Measurements from ENCODE around the gene CAND2. TPM values are rescaled to one million over a fixed set of nuclear protein-coding genes. Genes with fewer than 3 reads are reported as not detected.

Gene CAND2
- polyA plus RNA-seq, 1 donor from 2014 or later = 17.3 TPM

GRCh38 chr3:12812812-12813211 lies 16.3 kb downstream of the CAND2 start:
- Histone ChIP-seq H3K4me2 (ENCODE audit: low read length) (no peak overlapping the region), H3K27ac (ENCODE audit: low read length) (no peak overlapping the region), H2AFZ (ENCODE audit: low read depth, low read length) (no peak overlapping the region), H3K9me2 (ENCODE audit: insufficient read depth, low read length) (no peaks in the 10 kb centered on the region), H4K20me1 (ENCODE audit: insufficient read depth) (no peaks in the 10 kb centered on the region), H3K36me3 (ENCODE audit: insufficient read depth, low read length) (no peaks in the 10 kb centered on the region), H3K27me3 (ENCODE audit: insufficient read depth, low read depth, low read length) (no peaks in the 10 kb centered on the region), H3K9ac (ENCODE audit: low read length) (no peak overlapping the region), H3F3A (ENCODE audit: insufficient read depth, low read length, poor library complexity, severe bottlenecking) (no peaks in the 10 kb centered on the region), H3K4me3 (ENCODE audit: low read length) (no peak overlapping the region), H3K79me2 (replicated peaks; ENCODE audit: insufficient read depth, low read length) (no peaks in the 10 kb centered on the region), H3K9me3 (ENCODE audit: low read length) (no peaks in the 10 kb centered on the region)
- no peak for TF ChIP-seq POLR2AphosphoS5 (IDR thresholded peaks at IDR 0.05)
- no peak for TF ChIP-seq EP300 (conservative IDR thresholded peaks at IDR 0.05; ENCODE audit: poor library complexity, severe bottlenecking)
- no peak for TF ChIP-seq MXI1 (conservative IDR thresholded peaks at IDR 0.05; ENCODE audit: poor library complexity, severe bottlenecking)
- no peak for TF ChIP-seq REST (IDR thresholded peaks at IDR 0.05; ENCODE audit: borderline replicate concordance)
- TF ChIP-seq RAD21 (conservative IDR thresholded peaks at IDR 0.05) = no peak
- no peak for TF ChIP-seq EZH2 (IDR thresholded peaks at IDR 0.05; ENCODE audit: borderline replicate concordance, insufficient read depth, low read length, poor library complexity, severe bottlenecking)
- TF ChIP-seq CTCF (IDR thresholded peaks at IDR 0.05; ENCODE audit: poor library complexity, severe bottlenecking) = no peak
- TF ChIP-seq TAF1 (IDR thresholded peaks at IDR 0.05; ENCODE audit: low read depth) = no peak
- TF ChIP-seq SMC3 (conservative IDR thresholded peaks at IDR 0.05; ENCODE audit: poor library complexity) = no peak

- no peak overlapping the region for H3K4me2 ChIP-seq (ENCODE audit: low read length)
- H3K9me2 ChIP-seq (ENCODE audit: insufficient read depth, low read length) = no peaks in the 10 kb centered on the region
- H3K79me2 ChIP-seq (replicated peaks; ENCODE audit: insufficient read depth, low read length) = no peaks in the 10 kb centered on the region
- no peak overlapping the region for H3K27ac ChIP-seq (ENCODE audit: low read length)
- no peaks in the 10 kb centered on the region for H3K36me3 ChIP-seq (ENCODE audit: insufficient read depth, low read length)
- no peak overlapping the region for H3K4me3 ChIP-seq (ENCODE audit: low read length)
- no peak overlapping the region for H2AFZ ChIP-seq (ENCODE audit: low read depth, low read length)
- no peaks in the 10 kb centered on the region for H3K27me3 ChIP-seq (ENCODE audit: insufficient read depth, low read depth, low read length)
- no peaks in the 10 kb centered on the region for H3K9me3 ChIP-seq (ENCODE audit: low read length)
- H4K20me1 ChIP-seq (ENCODE audit: insufficient read depth) = no peaks in the 10 kb centered on the region
- TF ChIP-seq SMC3 (conservative IDR thresholded peaks at IDR 0.05; ENCODE audit: poor library complexity) (no peak), RAD21 (conservative IDR thresholded peaks at IDR 0.05) (no peak), POLR2AphosphoS5 (IDR thresholded peaks at IDR 0.05) (no peak), CTCF (IDR thresholded peaks at IDR 0.05; ENCODE audit: poor library complexity, severe bottlenecking) (no peak), MXI1 (conservative IDR thresholded peaks at IDR 0.05; ENCODE audit: poor library complexity, severe bottlenecking) (no peak), REST (IDR thresholded peaks at IDR 0.05; ENCODE audit: borderline replicate concordance) (no peak), TAF1 (IDR thresholded peaks at IDR 0.05; ENCODE audit: low read depth) (no peak), EP300 (conservative IDR thresholded peaks at IDR 0.05; ENCODE audit: poor library complexity, severe bottlenecking) (no peak), EZH2 (IDR thresholded peaks at IDR 0.05; ENCODE audit: borderline replicate concordance, insufficient read depth, low read length, poor library complexity, severe bottlenecking) (no peak)
- H3F3A ChIP-seq (ENCODE audit: insufficient read depth, low read length, poor library complexity, severe bottlenecking) = no peaks in the 10 kb centered on the region
- no peak overlapping the region for H3K9ac ChIP-seq (ENCODE audit: low read length)
Measured at GRCh38 chr3:12813967-12814366, 17.5 kb downstream of the CAND2 start.

Measured in neural cell (in vitro differentiated cells).